RWPE1 (cell line): ENCODE data around the gene TNRC6C.
A peak's percentile ranks its signal among the peaks of the same experiment; 100 is the strongest.

Experiments
- CTCF ChIA-PET: fragments of 350-600 bp; sonication (Branson Sonifier 250); formaldehyde crosslinking; extraction: SDS; loops from one replicate; lab custom pipeline; 2021; lab: Yijun Ruan, JAX
- POLR2A ChIA-PET: fragments of 400-600 bp; formaldehyde crosslinking; extraction: SDS; loops from one replicate; lab custom pipeline; 2020; ENCODE audit warnings: antibody characterized with exemption; ENCODE audit not compliant: low non-redundant PET; lab: Yijun Ruan, JAX
- DNase-seq: peaks from one replicate; pipeline ENCODE4 v3.0.0; 2012; ENCODE audit warnings: low spot score
- H3K27ac ChIP-seq: fragments of 450-650 bp; 2 replicates; pipeline ENCODE4 v1.5.1; 2017
- CTCF ChIP-seq: fragments of 450-650 bp; conservative IDR thresholded peaks from 2 replicates; pipeline ENCODE4 v1.5.1; 2017; ENCODE audit warnings: low read depth, mild to moderate bottlenecking

The TNRC6C gene

GRCh38 chr17:78125138-78125913 lies 166.8 kb downstream of the TNRC6C start:
- POLR2A ChIA-PET: interaction anchor here (1.2 kb wide), 1 partner anchor 44 kb away, joined by 6 read pairs; no protein-coding TSS in a partner anchor
- peak overlapping the region; percentile 5; the same call in 1 of the 2 replicates for H3K27ac ChIP-seq
- DNase-seq: no peak
- TF ChIP-seq CTCF: no peak
- CTCF ChIA-PET: interaction anchor here (0.5 to 2.0 kb wide), 3 partner anchors 13 to 48 kb away, joined by 3 to 9 read pairs (median 4); no protein-coding TSS in a partner anchor

GRCh38 chr17:78125976-78126894 lies 167.7 kb downstream of the TNRC6C start:
- ChIA-PET CTCF (interaction anchor here (0.5 to 1.3 kb wide), 5 partner anchors 14 to 219 kb away, joined by 3 to 6 read pairs (median 4); no protein-coding TSS in a partner anchor), POLR2A (interaction anchor here (1.2 kb wide), 1 partner anchor 43 kb away, joined by 6 read pairs; no protein-coding TSS in a partner anchor)
- H3K27ac ChIP-seq: no peak overlapping the region; the same call in 1 of the 2 replicates
- TF ChIP-seq CTCF: no peak
- no peak for DNase-seq

- H3K27ac ChIP-seq: peak overlapping the region; percentile 68
- POLR2A ChIA-PET: interaction anchor here (1.2 kb wide), 1 partner anchor 43 kb away, joined by 6 read pairs; no protein-coding TSS in a partner anchor
- no peak for TF ChIP-seq CTCF
- CTCF ChIA-PET: interaction anchor here (0.7 to 1.3 kb wide), 3 partner anchors 14 to 120 kb away, joined by 5 to 7 read pairs (median 6); no protein-coding TSS in a partner anchor
- no peak for DNase-seq
These were observed 168.4 kb downstream of the TNRC6C start for GRCh38 chr17:78126895-78127238.

- TF ChIP-seq CTCF: no peak
- H3K27ac ChIP-seq: peak overlapping the region; percentile 68
- ChIA-PET CTCF (interaction anchor here (0.5 to 1.5 kb wide), 7 partner anchors 15 to 282 kb away, joined by 3 to 7 read pairs (median 5); partner anchors contain the start of genes AFMID and TK1), POLR2A (interaction anchor here (0.9 kb wide), 2 partner anchors 11 to 42 kb away, joined by 3 to 11 read pairs; no protein-coding TSS in a partner anchor)
- no peak for DNase-seq
These were observed 168.9 kb downstream of the TNRC6C start for GRCh38 chr17:78127239-78127887.

GRCh38 chr17:78127888-78128550 lies 169.5 kb downstream of the TNRC6C start:
- no peak for TF ChIP-seq CTCF
- peak; percentile 62 for DNase-seq
- ChIA-PET POLR2A (interaction anchor here (0.6 to 0.9 kb wide), 4 partner anchors 12 to 92 kb away, joined by 3 to 11 read pairs (median 4); no protein-coding TSS in a partner anchor), CTCF (interaction anchor here (0.5 to 1.5 kb wide), 6 partner anchors 16 to 282 kb away, joined by 3 to 7 read pairs (median 3); partner anchors contain the start of genes AFMID and TK1)
- peak overlapping the region; percentile 68 for H3K27ac ChIP-seq
